COLO668 (cell line): ENCODE results near the gene PRRX2.
"Not testable (repeated sequence)": the region's sequence is repeated elsewhere in the genome, so short reads cannot be mapped to it uniquely, and the experiment has no call there.

Source experiments
- DNase-seq: peaks from one replicate; lab custom pipeline; 2025; ENCODE audit not compliant: unreplicated experiment; lab: John Stamatoyannopoulos, UW

PRRX2 gene

DNA sequence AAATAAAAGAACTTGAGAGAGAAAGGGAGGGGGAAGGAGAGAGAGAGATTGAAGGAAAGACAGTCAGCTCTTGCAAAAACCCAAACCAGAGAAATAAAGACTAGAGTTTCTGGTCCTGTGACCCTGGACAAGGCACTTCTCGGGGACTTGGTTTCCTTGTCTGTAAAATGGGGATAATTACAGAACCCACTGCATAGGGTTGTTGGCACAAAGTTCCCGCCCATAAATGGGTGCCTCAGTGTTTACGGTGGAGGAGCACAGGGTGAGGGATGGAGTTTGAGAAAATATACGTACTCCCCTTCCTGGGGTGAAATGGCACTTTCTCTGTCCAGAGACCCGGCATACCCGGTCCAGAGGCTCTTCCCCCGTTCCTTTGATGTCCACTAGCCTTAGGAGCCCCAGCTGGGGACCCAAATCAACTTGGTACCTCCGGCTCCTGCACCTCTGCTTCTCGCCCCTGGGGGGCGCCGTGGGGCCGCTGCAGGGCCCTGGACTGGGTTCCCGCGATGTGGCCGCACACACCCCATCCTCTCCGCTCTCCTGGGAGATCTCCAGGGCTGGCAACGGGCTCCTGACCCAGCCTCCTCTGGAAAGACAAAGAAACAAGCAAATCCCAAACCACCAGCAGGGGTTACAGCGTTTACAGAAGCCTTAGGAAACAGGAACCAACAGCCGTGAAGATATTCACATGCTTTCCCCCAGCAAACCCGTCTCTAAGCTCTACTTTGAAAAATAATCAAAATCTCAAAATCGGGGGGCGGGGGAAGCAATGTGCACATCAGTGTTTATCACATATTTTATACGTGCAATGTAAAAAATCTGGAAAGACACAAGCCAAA, 61.1 kb downstream of the PRRX2 start:
- peak; percentile 43 for DNase-seq

DNA sequence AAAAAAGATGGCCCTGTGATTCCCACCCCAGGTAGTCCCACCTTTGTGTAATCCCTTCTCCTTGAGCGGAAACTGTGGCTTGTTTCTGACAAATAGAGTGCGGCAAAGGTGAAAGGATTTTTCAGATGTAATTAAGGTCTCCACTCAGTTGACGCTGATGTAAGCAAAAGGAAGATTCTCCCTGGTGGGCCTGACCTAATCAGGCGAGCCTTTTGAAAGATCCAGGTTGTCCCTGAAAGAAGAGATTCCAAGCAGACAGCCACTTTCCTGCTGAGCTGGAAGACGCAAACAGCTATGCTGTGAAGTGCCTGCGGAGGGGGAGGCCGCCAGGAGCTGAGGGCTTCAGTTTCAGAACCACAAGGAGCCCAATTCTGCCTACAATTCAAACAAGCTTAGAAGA, 63.3 kb downstream of the PRRX2 start:
- no peak for DNase-seq

DNA sequence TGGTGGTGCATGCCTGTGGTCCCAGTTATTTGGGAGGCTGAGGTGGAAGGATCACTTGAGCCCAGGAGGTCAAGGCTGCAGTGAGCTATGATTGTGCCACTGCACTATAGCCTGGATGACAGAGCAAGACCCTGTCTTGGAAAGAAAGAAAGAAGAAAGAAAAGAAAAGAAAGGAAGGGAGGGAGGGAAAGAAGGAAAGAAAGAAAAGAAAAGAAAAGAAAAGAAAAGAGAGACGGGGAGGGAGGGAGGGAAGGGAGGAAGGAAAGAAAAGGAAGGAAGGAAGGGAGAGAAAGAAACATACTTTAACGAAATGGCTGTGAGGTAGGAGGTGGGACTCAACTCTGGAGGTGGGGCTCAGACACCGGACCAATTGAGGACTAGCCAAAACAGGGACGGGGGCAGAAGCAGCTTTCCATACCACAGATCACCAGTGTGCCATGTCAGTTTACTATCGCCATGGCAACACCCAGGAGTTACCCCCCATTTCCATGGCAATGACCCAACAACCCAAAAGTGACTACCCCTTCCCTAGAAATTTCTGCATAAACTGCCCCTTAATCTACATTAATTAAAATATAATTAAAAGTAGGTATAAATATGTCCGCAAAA, 66.1 kb downstream of the PRRX2 start:
- DNase-seq = no peak

DNA sequence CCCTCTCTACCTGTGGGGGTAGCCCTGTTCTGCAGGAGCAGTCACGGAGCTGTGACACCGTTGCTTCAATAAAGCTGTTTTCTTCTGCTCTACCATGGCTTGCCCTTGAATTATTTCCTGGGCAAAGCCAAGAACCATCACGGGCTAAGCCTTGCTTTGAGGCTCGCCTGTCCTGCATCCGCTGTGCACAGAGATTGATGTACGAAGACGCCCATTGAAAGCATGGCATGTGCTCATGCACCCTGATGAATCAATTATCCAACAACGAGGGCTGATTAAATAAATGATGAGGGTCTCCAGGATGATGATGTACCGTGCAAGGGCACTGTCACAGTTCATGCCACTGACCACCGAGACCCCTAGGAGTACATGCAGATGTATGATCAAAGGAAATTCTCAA, 66.7 kb downstream of the PRRX2 start:
- DNase-seq = no peak

DNA sequence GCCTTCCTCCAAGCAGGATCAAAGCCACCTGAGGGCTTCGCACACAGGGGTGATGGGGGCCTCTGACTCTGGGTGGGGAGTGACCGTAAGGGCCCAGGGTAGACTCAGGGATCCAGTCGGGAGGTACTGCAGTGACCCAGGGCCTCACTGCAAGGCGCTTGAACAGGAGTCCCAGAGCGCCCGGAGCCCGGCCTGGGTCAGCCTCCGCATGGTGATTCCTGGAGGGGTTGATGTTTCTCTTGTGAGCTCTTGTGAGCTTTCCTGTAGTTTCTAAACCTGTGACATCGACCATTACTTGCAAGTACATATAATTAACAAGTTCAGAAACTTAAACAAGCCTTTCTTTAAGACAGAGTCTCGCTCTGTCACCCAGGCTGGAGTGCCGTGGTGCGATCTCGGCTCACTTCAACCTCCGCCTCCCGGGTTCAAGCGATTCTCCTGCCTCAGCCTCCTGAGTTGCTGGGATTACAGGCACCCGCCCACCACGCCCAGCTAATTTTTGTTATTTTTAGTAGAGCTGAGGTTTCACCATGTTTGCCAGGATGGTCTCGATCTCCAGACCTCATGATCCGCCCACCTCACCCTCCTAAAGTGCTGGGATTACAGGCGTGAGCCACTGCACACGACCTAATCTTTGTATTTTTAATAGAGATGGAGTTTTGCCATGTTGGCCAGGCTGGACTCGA, 67.6 kb downstream of the PRRX2 start:
- DNase-seq = no peak

DNA sequence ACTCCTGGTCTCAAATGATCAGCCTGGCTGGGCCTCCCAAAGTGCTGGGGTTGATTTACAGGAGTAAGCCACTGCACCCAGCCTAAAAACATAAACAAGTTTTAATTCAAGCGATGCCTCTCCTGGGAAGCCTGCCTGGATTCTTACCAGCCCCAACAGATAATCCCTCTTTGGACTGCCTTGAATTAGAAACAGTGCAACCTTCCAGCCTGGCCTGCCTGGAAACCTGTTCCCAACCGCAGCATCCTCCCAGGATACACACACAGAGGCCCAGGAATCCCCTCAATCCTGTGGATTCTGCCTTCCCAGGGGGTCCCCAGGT, 68.1 kb downstream of the PRRX2 start:
- DNase-seq = no peak

DNA sequence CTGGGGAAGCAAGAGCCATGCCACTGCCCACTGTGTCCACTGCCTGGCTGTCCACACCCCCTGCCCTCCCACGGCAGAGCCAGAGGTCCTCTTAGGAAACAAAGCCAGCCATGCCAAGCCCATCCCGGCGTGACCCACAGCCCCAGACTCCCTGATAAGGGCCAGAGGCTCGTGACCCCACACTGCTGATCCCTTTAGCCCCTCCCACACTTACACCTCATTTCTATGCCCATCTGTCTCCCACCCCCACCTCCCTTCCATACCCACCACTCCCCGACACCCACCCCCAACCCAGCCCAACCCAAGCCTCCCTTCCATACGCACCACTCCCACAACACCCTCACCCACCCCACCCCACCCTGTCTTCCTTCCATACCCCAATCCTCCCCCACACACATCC, 70.1 kb downstream of the PRRX2 start:
- DNase-seq = no peak

DNA sequence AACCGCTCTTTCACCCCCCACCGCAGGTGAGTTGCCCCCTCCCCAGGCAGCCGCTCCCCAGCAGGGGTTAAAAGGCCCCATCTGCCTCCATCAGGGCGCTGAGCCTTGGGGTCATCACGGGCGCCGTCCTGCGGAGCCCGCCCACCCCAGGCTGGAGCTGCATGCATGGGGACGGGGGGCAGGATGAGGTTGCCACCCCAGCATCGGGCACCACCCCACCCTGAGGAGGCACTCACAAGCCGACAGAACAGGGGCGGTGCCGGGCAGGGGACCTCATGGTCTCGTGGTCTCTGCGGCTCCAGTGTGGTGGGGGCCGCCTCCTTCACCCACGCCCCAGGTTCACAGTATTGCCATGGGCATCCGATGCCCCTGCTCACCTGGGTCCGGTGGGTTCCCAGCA, 70.9 kb downstream of the PRRX2 start:
- DNase-seq = no peak

DNA sequence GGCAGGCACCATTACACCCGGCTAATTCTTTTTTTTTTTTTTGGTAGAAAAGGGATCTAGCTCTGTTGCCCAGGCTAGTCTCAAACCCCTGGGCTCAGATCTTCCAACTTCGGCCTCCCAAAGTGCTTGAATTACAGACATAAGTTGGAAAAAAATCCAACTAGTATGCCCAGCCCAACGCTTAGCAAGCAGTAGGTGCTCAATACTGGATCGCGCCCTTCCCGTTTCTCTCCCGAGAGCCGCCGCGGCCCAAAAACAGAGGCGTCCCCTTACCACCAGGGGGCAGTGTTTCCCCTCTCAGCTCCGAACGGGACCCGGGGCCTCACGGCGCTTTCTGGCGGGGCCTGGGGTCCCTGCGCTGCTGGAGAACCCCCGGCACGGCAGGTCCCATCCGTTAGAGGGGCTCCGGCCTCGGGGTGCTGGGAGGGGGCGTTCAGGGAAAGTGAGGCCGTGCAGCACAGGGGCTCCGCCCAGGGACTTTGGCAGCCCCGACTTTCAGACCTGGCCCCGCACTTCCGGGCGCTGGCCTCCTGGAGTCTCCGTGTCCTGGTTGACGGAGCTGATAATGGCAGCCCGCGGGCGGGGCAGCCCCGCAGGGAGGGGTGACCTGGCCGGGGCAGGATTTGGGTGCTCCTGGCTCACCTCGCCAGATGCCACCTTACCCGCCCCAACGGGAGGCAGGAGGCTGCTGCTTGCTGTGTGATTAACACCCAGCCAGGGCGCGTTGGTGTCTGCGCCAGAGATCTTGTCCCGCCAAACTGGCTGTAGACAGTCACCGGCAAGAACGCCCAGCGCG, 72.2 kb downstream of the PRRX2 start:
- peak; percentile 70 for DNase-seq

DNA sequence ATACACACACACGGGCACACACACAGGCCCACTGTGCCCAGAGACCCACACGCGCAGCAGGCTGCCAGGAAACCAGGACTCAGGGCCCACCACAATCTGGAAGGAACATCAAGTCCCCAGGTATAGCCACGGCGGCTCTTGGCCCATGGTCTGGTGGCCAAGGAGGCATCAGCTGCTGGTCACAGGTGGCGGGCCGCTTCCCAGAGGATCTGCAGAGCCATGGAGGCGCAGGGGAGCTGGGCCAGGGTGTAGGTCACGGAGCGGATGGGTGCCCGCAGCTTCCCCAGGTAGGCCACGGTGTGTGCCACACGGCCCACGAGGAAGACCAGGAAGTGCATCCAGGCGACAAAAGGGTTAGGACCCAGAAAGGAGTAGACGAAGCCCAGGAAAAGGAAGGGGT, 74.0 kb downstream of the PRRX2 start:
- no peak for DNase-seq

DNA sequence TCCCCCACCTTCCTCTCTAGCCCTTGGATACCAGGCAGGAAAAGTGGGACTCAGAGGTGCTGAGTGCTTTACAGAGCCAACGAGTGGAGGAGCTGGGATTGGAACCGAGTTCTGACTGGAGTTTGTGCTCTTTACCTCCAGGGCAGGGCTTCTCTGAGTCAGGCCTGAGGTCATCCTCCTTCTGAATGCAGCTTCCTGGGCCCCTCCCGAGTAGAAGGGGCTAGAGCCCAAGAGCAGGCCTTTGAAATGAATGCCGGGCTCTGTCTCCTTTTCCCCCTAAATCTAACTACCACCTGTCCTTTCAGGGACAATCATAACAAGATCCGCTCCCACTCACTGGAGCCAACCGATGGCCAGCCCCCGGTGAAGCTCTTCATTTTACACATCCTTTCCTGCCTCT, 74.7 kb downstream of the PRRX2 start:
- no peak for DNase-seq

DNA sequence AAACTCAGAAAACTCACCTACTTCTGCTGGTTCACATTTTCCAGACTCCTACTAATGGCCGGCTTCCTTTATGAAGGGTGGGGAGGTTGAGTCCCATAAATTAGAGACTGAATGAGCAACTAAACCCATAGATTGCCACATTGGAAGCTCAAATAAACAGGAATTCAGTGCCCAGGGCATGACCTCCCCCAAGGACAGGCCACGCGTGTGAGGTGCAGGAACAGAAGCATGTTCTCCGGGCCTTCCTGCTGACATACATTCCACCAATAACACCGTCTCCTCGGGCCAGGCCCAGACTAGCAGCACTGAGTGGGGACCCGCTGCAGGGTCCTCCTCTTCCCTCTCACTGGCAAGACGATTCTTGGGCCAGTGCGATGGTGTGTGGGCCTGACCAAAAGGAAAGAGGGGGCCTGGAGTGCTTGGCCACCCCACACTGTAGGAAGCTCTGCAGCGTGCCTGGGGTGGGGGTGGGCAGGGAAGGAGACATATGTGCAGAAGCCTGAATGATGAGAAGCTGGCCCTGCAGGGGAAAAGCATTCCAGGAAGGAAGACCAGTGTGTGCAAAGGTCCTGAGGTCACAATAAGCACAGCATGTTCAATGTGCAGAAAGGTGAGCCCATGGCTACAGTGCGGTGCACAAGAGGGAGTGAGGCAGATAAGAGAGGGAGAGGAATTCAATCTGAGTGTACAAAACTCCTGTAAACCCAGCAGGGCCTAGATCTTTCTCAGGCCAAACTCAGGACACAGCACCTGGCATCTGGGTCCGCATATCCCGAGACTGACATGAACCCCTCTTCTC, 75.4 kb downstream of the PRRX2 start:
- no peak for DNase-seq

DNA sequence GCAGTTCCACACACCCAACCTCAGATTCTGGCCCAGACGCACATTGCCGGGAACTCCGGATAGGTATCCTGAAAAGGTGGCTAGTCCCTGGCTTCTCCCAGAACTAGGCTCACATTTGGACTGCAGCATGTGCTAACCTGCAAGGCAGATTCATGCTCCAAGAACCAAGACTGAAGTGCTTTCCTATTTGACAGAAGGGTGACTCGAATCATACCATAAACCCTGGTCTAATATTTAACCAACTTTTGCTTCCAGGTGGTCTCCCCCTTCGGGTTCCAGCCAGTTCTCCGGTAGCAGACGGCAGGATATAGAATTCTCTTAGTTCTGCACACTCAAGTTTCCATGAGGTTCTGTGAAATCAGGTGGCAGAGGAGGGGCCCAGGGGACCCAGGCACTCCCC, 79.8 kb downstream of the PRRX2 start:
- no peak for DNase-seq

DNA sequence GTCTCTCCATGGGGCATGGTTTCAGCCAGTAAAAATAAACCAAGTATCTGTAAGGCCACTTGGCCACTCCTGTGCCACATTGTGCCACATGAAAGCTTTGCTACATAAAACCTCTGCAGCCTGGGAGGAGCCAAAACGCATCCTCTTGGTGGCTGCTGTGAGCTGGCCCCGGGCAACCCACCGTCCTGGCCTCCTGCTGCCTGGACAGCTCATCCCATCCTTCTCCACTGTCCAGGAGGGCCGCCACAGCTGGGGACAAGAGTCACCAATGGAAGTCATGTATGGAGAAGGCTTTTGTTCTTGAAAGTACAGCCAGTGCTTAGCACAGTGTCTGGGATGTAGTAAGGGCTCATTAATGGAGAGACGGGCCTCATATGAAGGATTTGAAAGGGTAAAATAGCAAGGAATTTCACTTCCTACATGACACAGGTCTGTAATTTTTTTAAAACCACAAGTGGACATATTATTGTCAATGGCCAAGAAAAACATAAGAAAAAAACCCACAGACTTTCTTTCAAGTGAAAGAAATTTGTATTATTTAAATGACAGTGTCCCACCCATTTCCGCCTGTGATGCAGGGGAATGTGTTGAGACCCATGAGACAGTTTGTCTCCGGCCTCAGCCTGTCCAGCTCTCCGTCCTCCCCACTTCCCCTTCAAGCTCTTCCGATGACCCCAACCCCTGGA, 80.8 kb downstream of the PRRX2 start:
- no peak for DNase-seq

DNA sequence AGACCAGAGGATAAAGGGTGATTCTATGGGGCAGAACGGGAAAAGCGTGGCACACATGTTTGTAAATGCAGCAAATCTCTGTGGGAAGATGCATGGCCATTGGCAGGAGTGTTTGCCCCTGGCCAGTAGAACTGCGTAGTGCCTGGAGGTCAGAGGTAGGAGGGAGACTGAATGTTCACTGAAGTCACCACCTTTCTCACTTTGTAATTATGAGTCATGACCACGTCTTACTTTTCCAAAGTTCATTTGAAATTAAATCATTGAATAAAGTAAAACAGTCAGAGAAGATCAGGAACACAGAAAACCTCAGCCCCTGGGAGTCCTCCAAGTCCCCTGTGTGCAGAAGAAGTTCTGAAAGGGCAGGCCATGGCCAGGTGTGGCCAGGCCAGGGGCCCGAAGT, 82.8 kb downstream of the PRRX2 start:
- no peak for DNase-seq

DNA sequence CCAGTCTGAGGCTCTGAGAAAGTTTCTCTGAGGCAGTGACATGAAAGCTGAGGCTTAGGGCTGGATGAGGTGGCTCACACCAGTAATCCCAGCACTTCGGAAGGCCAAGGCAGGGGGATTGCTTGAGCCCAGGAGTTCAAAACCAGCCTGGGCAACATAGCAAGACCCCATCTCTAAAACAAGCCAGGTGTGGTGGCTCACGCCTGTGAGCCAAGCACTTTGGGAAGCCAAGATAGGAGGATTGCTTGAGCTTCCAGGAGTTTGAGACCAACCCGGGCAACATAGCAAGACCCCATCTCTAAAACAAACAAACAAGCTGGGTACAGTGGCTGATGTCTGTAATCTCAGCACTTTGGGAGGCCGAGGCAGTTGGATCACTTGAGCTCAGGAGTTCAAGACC, 83.6 kb downstream of the PRRX2 start:
- DNase-seq = not testable (repeated sequence)

DNA sequence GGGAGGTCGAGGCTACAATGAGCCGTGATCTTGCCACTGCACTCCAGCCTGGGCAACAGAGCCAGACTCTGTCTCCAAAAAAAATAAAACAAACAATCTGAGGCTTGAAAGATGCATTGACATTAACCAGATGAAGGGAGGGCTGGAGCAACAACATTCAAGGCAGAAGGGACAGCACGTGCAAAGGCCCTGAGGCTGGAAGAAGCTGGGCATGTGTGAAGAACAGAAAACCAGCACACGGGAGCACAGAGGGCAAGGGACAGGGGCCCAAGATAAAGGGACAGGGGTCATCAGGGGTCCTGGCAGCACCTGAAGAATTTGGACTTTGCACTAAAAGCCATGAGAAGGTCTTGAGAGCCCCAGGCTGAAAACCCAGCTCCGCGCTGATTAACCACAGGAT, 84.1 kb downstream of the PRRX2 start:
- no peak for DNase-seq

DNA sequence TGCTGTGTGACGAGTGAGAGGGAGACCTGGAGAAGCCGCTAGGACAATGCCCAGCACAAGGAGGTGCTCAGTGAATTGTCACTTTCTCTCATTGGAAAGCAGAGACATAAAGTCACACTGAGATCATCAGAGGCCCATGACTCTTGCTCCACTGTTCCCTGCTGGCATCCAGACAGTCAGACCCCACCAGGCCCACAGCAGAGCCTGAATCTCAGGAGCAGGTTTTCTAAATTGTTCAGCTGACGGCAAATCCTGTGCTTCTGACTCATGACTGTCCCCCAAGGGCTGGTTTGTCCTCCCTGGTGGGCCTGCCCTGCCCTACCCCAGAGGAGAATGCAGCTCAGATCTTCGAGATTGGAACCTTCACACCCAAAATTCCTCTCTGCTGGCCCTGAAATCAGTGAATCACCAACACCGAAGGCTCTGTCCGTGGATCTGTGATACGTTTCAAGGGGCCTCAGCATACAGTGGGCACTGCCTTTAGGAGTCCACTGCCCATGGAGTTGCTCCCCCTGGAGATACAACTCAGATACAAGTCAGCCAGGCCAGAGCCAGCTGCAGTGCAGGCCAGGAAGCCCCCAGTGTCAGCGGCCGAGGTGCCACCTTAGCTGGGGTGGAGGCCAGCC, 84.7 kb downstream of the PRRX2 start:
- DNase-seq = no peak

DNA sequence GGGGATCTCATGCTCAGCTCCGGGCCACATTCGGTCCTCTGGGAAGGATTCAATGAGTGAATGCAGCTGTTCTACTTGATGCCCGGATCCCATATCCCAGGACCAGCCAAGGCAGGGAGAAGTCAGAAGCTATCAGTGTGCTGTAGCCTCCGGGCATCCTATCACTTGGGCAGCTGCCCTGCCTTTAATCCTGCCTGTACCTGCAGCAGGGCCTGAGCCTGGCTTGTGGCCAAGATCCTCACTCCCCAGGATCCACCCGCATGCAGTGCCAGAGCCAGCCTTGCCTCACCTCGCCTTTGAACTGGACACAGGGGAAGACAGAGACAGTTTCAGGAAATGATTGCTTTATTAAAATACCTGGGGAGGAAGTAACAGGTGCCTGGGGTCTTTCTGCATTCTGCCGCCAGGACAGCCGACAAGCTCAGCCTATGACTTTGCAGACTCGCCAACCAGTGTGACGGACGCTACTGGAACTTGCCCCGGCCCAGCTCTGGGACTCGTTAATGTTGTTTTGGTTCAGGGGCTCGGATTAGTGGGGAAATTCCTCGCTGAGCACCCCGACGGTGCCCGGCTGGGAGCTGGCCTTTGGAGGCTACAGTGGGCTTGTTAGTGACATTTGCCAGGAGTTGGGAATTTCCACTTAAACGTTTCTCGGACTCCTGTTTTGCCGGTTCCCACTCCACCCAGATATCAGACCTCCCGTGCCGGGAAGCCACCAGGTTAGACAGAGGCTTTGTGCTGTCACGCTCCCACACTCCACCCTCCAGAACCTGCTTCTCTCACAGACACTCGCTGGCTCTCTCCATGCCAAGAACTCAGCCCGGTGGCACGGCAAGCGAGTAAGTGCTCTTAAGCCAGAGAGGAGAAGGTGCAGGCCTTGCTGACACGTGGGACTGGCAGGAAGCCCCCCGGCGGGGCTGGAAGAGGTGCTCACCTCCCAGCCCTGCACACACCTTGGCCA, 86.7 kb downstream of the PRRX2 start:
- peak; percentile 90 for DNase-seq
